K562 (cell line): ENCODE results near the gene DNAJB14. TPM values are rescaled to one million over a fixed set of nuclear protein-coding genes. Genes with fewer than 3 reads are reported as not detected.
A peak's percentile ranks its signal among the peaks of the same experiment; 100 is the strongest.

ENCODE experiments used
- CXXC5 ChIP-seq: fragments of 250-450 bp; sonication (Bioruptor Pico); IDR thresholded peaks from 2 replicates; pipeline ENCODE4 v1.8.0; 2022; ENCODE audit warnings: inconsistent platforms, mild to moderate bottlenecking, moderate library complexity
- ILF3 ChIP-seq: fragments of 450-650 bp; IDR thresholded peaks from 2 replicates; pipeline ENCODE4 v1.6.1; 2018; ENCODE audit warnings: antibody characterized with exemption, mild to moderate bottlenecking, moderate library complexity, borderline replicate concordance
- KDM2B ChIP-seq: fragments of 250-450 bp; sonication (Bioruptor Pico); IDR thresholded peaks from 2 replicates; pipeline ENCODE4 v1.8.0; 2021; ENCODE audit warnings: mild to moderate bottlenecking, moderate library complexity
- MBD2 ChIP-seq: sonication (generic); IDR thresholded peaks from 2 replicates; pipeline ENCODE4 v1.6.1; 2016; ENCODE audit warnings: low read depth, borderline replicate concordance
- NR2C1 ChIP-seq, 2 experiments: fragments of 450-650 bp; IDR thresholded peaks; 2 replicates each; pipeline ENCODE4 v1.6.1; 2017; ENCODE audit warnings: mild to moderate bottlenecking in 2 of 2, antibody characterized with exemption in 1 of 2, inconsistent platforms in 1 of 2, missing compliant biosample characterization in 1 of 2, missing genetic modification characterization in 1 of 2
- PHF21A ChIP-seq: fragments of 450-650 bp; IDR thresholded peaks from 2 replicates; pipeline ENCODE4 v1.6.1; 2017; ENCODE audit warnings: low read depth, borderline replicate concordance
- POLR2AphosphoS2 ChIP-seq: IDR thresholded peaks from 2 replicates; pipeline ENCODE4 v1.6.1; 2012; ENCODE audit warnings: low read length, improper control_type of control experiment
- SETDB1 ChIP-seq: IDR thresholded peaks from one replicate; pipeline ENCODE4 v1.6.1; 2012; ENCODE audit warnings: low read length, control low read depth, inconsistent platforms
- ZBTB40 ChIP-seq, 2 experiments: fragments of 450-650 bp in 1 of 2; sonication (generic) in 1 of 2; formaldehyde crosslinking in 1 of 2; IDR thresholded peaks; 2 replicates each; pipeline versions ENCODE4 v1.7.1 to v1.9.0; 2016 to 2022; ENCODE audit warnings: inconsistent platforms in 1 of 2, mild to moderate bottlenecking in 1 of 2, missing genetic modification reagents in 1 of 2
- polyA plus RNA-seq, 8 experiments: library from polyadenylated mRNA; depleted of rRNA in 4 of 8; stranded (reverse) in 5 of 8; unstranded in 3 of 8; fragments of >200 nt; fragmentation: Nextera tagmentation in 2 of 8; fragmentation: Illumina TruSeq in 1 of 8; extraction: Ambion mirVana in 2 of 8; extraction: Trizol in 1 of 8; gene quantifications; 2 replicates each; pipeline versions ENCODE4 v1.2.1 to v1.2.3, GENCODE V29; 2011 to 2014; ENCODE audit warnings: inconsistent platforms in 1 of 8, missing spikeins in 1 of 8
- total RNA-seq, 7 experiments: library from RNA; depleted of rRNA in 6 of 7; stranded (reverse); fragments of >200 nt in 6 of 7; fragmentation: Illumina TruSeq in 2 of 7; extraction: Trizol in 2 of 7; gene quantifications; 2 replicates each; pipeline versions ENCODE4 v1.2.1 to v1.2.3, GENCODE V29; 2011 to 2021; ENCODE audit warnings: low replicate concordance in 1 of 7
- TF ChIP-seq, protein P1 (sequence below): fragments of 250-450 bp; sonication (Bioruptor Pico); IDR thresholded peaks from 2 replicates; pipeline ENCODE4 v1.8.0; 2021; ENCODE audit warnings: borderline replicate concordance, mild to moderate bottlenecking, moderate library complexity; ENCODE audit not compliant: poor library complexity, severe bottlenecking

The DNAJB14 gene
- total and polyA plus RNA-seq, 9 of the 15 experiments (the other 6 are each of a cell fraction or from before 2014, with no cell fraction given): 5.5 to 28.0 (median 12.7) TPM

DNA sequence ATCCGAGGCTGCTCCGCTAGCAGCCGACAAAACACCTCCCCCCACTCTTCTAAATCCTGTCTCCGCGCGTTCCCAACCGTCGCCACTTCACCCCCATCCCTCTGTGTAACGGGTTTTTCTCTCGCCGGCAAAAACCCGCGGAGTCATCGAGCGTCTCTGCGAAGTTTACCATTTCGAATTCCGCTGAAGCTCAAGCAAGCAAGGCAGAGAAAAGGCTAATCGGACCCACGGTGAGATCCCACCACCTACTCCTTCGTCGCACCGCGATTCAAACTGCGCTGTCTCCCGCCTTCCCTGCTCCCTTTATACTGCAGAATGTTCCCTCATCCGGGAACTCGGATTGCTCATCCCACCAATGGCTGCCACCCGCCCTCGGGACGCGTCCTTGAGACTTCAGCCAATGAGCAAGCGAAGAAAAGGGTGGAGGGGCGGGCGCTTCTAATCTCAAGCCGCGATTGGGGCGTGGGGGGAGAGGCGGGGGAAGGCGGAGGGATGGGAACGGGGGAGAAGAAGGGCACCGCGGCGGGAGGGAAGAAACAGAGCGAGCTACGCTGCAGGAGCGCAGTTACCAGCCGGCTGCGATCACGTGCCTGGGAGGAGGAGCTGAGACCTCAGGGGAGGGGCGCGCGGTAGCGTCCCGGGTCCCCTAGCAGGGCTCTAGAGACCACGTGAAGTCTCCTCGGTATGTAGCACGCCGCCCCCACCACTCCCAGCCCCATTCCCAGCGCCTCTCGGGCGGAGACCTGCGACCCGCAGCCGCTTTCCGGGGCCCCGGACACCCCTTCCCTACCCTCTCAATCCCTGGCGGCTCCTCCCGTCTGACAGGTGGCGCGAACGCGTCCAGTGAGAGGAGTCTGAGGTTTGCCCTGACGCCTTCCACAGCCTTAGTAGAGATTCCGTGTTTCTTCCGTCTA is 3.8 kb upstream of the DNAJB14 start, which contains the start of gene H2AZ1 (continued):
- TF ChIP-seq ZBTB40 (IDR thresholded peaks at IDR 0.05) (no peak; the same call in 1 of the 2 replicates), ZBTB40 (CRISPR knock-in tag; IDR thresholded peaks at IDR 0.05) (no peak), POLR2AphosphoS2 (peak; percentile 86; the same call in 1 of the 2 replicates), SETDB1 (no peak), PHF21A (peak; percentile 77; the same call in 1 of the 2 replicates), ILF3 (peak; percentile 63; the same call in 1 of the 2 replicates), KDM2B (CRISPR knock-in tag) (peak; percentile 76), NR2C1 (IDR thresholded peaks at IDR 0.05) (no peak), NR2C1 (tag; IDR thresholded peaks at IDR 0.05) (no peak), CXXC5 (peak; percentile 90), MBD2 (peak; percentile 89)
- TF ChIP-seq, protein P1, sequence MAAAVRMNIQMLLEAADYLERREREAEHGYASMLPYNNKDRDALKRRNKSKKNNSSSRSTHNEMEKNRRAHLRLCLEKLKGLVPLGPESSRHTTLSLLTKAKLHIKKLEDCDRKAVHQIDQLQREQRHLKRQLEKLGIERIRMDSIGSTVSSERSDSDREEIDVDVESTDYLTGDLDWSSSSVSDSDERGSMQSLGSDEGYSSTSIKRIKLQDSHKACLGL (CRISPR knock-in tag): no peak
